ENCODE results near the gene FOLR2.

Gene FOLR2

GRCh38 chr11:72229925-72230763 lies 13.6 kb downstream of the FOLR2 start:
- DNase-seq (ENCODE audit: low read depth in 2 of 2), result no peak

- no peak for DNase-seq (ENCODE audit: low read depth in 2 of 2)
Measured at GRCh38 chr11:72230764-72231365, 14.3 kb downstream of the FOLR2 start.

- DNase-seq (ENCODE audit: low read depth in 2 of 2), result no peak
Measured at GRCh38 chr11:72231396-72232259, 15.0 kb downstream of the FOLR2 start.

- no peak for DNase-seq (ENCODE audit: low read depth in 2 of 2)
Measured at GRCh38 chr11:72232260-72233055, 15.9 kb downstream of the FOLR2 start.

- DNase-seq (ENCODE audit: low read depth in 2 of 2), result no peak
Measured at GRCh38 chr11:72233056-72233772, 16.6 kb downstream of the FOLR2 start.

GRCh38 chr11:72233773-72234513 lies 17.3 kb downstream of the FOLR2 start:
- DNase-seq (ENCODE audit: low read depth in 2 of 2), result no peak

- DNase-seq (ENCODE audit: low read depth in 2 of 2), result no peak
Measured at GRCh38 chr11:72234514-72234830, 17.9 kb downstream of the FOLR2 start.

GRCh38 chr11:72234920-72235319 lies 18.3 kb downstream of the FOLR2 start:
- DNase-seq (ENCODE audit: low read depth in 2 of 2), result no peak

GRCh38 chr11:72235351-72236057 lies 18.9 kb downstream of the FOLR2 start:
- DNase-seq (ENCODE audit: low read depth in 2 of 2), result no peak

GRCh38 chr11:72236083-72236697 lies 19.6 kb downstream of the FOLR2 start:
- DNase-seq (ENCODE audit: low read depth in 2 of 2), result no peak

GRCh38 chr11:72236774-72237111 lies 20.1 kb downstream of the FOLR2 start:
- DNase-seq (ENCODE audit: low read depth in 2 of 2), result no peak

- DNase-seq (ENCODE audit: low read depth in 2 of 2), result no peak
Measured at GRCh38 chr11:72237112-72237931, 20.7 kb downstream of the FOLR2 start.

- no peak for DNase-seq (ENCODE audit: low read depth in 2 of 2)
Measured at GRCh38 chr11:72238040-72238450, 21.5 kb downstream of the FOLR2 start.

GRCh38 chr11:72238492-72239312 lies 22.1 kb downstream of the FOLR2 start:
- DNase-seq (ENCODE audit: low read depth in 2 of 2), result no peak

GRCh38 chr11:72239313-72239848 lies 22.8 kb downstream of the FOLR2 start:
- DNase-seq (ENCODE audit: low read depth in 2 of 2), result no peak

- DNase-seq (ENCODE audit: low read depth in 2 of 2), result no peak
Measured at GRCh38 chr11:72239849-72240460, 23.4 kb downstream of the FOLR2 start.
